Lung (tissue), 12 donors: ENCODE measurements around the gene MAP3K21. TPM values are rescaled to one million over a fixed set of nuclear protein-coding genes. Genes with fewer than 3 reads are reported as not detected.

Source experiments
- ATAC-seq: fragments of 200-7000 bp; cut with Tn5 transposase; one replicate; pipeline ENCODE4 v1.9.1; 2020; ENCODE audit warnings: moderate number of reproducible peaks; ENCODE audit not compliant: insufficient read depth, low FRiP score
- DNase-seq, 3 donors: peaks; one replicate each; pipeline ENCODE4 v3.0.0-alpha.2; 2013 to 2017
- H3K27ac ChIP-seq, 2 donors: one replicate each; pipeline ENCODE4 v1.5.1; 2013; ENCODE audit warnings: mild to moderate bottlenecking in 2 of 2, moderate library complexity in 2 of 2, control low read depth in 1 of 2, inconsistent platforms in 1 of 2, low read depth in 1 of 2, low read length in 1 of 2
- H3K27me3 ChIP-seq, 3 donors: one replicate each; pipeline ENCODE4 v1.5.1; 2013; ENCODE audit warnings: low read length in 2 of 3; ENCODE audit not compliant: control insufficient read depth in 3 of 3, insufficient read depth in 3 of 3
- H3K36me3 ChIP-seq, 4 donors: one replicate each; pipeline ENCODE4 v1.5.1; 2013; ENCODE audit warnings: low read length in 4 of 4, mild to moderate bottlenecking in 1 of 4, moderate library complexity in 1 of 4; ENCODE audit not compliant: control insufficient read depth in 4 of 4, insufficient read depth in 4 of 4
- H3K4me1 ChIP-seq, 5 donors: one replicate each; pipeline ENCODE4 v1.5.1; 2013; ENCODE audit warnings: low read length in 5 of 5, mild to moderate bottlenecking in 2 of 5, moderate library complexity in 1 of 5; ENCODE audit not compliant: control insufficient read depth in 5 of 5, insufficient read depth in 5 of 5
- H3K4me3 ChIP-seq: one replicate; pipeline ENCODE4 v1.5.1; 2013; ENCODE audit warnings: mild to moderate bottlenecking, control low read depth, moderate library complexity
- H3K9ac ChIP-seq, 2 donors: one replicate each; pipeline ENCODE4 v1.5.1; 2013; ENCODE audit warnings: low read length in 2 of 2, control low read depth in 1 of 2; ENCODE audit not compliant: insufficient read depth in 1 of 2
- H3K9me3 ChIP-seq, 4 donors: one replicate each; pipeline ENCODE4 v1.5.1; 2013; ENCODE audit warnings: low read length in 3 of 4, mild to moderate bottlenecking in 1 of 4, moderate library complexity in 1 of 4; ENCODE audit not compliant: control insufficient read depth in 4 of 4, insufficient read depth in 3 of 4
- CTCF ChIP-seq: IDR thresholded peaks from 2 replicates; pipeline ENCODE4 v1.5.1; 2012; ENCODE audit warnings: mild to moderate bottlenecking; ENCODE audit errors: control extremely low read depth, extremely low read depth
- WGBS, 2 donors: extraction: QIAGEN DNeasy Blood & Tissue Kit; methylation state at CpG; one replicate each; pipeline ENCODE4 v1.1.7; 2013; 5-methylcytosine and 5-hydroxymethylcytosine counted together
- polyA plus RNA-seq, 2 donors: library from polyadenylated mRNA; stranded (reverse); fragments of 200-250 nt; gene quantifications; one replicate each; pipeline ENCODE4 v1.2.1, GENCODE V29; 2013
- total RNA-seq, 2 donors: library from RNA; depleted of rRNA in 1 of 2; stranded (reverse); fragments of >200 nt in 1 of 2; gene quantifications; one replicate each; pipeline ENCODE4 v1.2.1, GENCODE V29; 2014 to 2021
- donor health status: control.
- donor health status: control.
- donor health status: Bipolar disorder and iron deficiency.
- donor health status: healthy.
- donor health status: DM: yes; HTN: yes; CAD: no.

Gene MAP3K21
- total and polyA plus RNA-seq, 4 donors = 3.2 to 11.4 (median 5.7) TPM

GRCh38 chr1:233338102-233338501 lies 10.6 kb downstream of the MAP3K21 start:
- no peak overlapping the region for H3K27ac ChIP-seq
- DNase-seq (no peak), ATAC-seq (no peak)
- H3K4me3 ChIP-seq = no peak overlapping the region
- peaks cover 0 to 6% (median 2%) of the 10 kb centered on the region in 3 donors for H3K27me3 ChIP-seq
- H3K36me3 ChIP-seq = no peaks in the 10 kb centered on the region
- WGBS, 2 donors = 90 to 92% methylated on average over 2 of the region's 2 CpGs
- H3K9me3 ChIP-seq = no peaks in the 10 kb centered on the region
- H3K4me1 ChIP-seq = no peaks in the 10 kb centered on the region
- no peak overlapping the region for H3K9ac ChIP-seq
- TF ChIP-seq CTCF = no peak

- H3K9ac ChIP-seq = no peak overlapping the region
- no peaks in the 10 kb centered on the region for H3K9me3 ChIP-seq
- no peaks in the 10 kb centered on the region for H3K36me3 ChIP-seq
- no peak for TF ChIP-seq CTCF
- ATAC-seq = no peak
- H3K4me3 ChIP-seq = no peak overlapping the region
- peaks cover 0 to 2% (median 0%) of the 10 kb centered on the region in 3 donors for H3K27me3 ChIP-seq
- no peaks in the 10 kb centered on the region for H3K4me1 ChIP-seq
- DNase-seq = no peak
- 78 to 97% methylated on average over 3 of the region's 3 CpGs for WGBS, 2 donors
- H3K27ac ChIP-seq = no peak overlapping the region
Observed at GRCh38 chr1:233340031-233340555, 12.6 kb downstream of the MAP3K21 start.

- Histone ChIP-seq H3K27ac (no peak overlapping the region), H3K27me3 (peaks cover 0 to 2% (median 0%) of the 10 kb centered on the region in 3 donors), H3K4me3 (no peak overlapping the region), H3K9ac (no peak overlapping the region), H3K36me3 (no peaks in the 10 kb centered on the region), H3K9me3 (no peaks in the 10 kb centered on the region), H3K4me1 (no peaks in the 10 kb centered on the region)
- ATAC-seq = no peak
- TF ChIP-seq CTCF = no peak
- 52 to 60% methylated on average over 4 of the region's 4 CpGs for WGBS, 2 donors
- peak in 1 of 3 donors; percentile 37 for DNase-seq
Observed at GRCh38 chr1:233340966-233341516, 13.5 kb downstream of the MAP3K21 start.

- ATAC-seq (no peak), DNase-seq (no peak)
- Histone ChIP-seq H3K4me3 (no peak overlapping the region), H3K9me3 (no peaks in the 10 kb centered on the region), H3K4me1 (no peaks in the 10 kb centered on the region), H3K27me3 (peaks cover 0 to 2% (median 0%) of the 10 kb centered on the region in 3 donors), H3K27ac (no peak overlapping the region), H3K36me3 (no peaks in the 10 kb centered on the region), H3K9ac (no peak overlapping the region)
- TF ChIP-seq CTCF = no peak
Observed at GRCh38 chr1:233342086-233342485, 14.6 kb downstream of the MAP3K21 start.
